ENCODE data around the gene MDH2. TPM values are rescaled to one million over a fixed set of nuclear protein-coding genes. Genes with fewer than 3 reads are reported as not detected.
"Not testable (repeated sequence)": the region's sequence is repeated elsewhere in the genome, so short reads cannot be mapped to it uniquely, and the experiment has no call there.

MDH2 gene
- total and polyA plus RNA-seq, 2 donors (not counting 1 experiment from before 2014, with no cell fraction given): 49.4 to 90.7 TPM

DNA sequence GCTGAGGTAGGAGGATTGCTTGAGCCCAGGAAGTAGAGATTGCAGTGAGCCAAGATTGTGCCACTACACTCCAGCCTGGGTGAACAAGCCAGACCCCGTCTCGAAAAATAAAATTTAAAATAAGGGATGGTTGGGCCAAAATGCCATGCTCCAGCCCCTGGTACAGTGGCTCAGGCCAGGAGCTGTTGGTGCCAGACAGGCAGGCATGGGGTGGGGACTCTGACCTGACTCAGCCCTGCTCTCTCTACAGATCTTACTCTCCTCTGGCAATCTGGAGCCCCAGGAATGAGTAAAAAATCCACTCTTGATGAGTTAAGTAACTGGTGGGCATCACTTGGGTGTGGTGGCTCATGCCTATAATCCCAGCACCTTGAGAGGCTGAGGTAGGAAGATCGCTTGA is 45.1 kb upstream of the MDH2 start:
- no peak overlapping the region for H3K4me2 ChIP-seq (ENCODE audit: extremely low read depth, insufficient read depth, low read length)
- no peaks in the 10 kb centered on the region for H3K27me3 ChIP-seq (ENCODE audit: control insufficient read depth, insufficient read depth, low read length)
- no peak for DNase-seq (ENCODE audit: low read depth in 2 of 2)
- no peak for TF ChIP-seq CTCF (conservative IDR thresholded peaks at IDR 0.05 in 1 of 2, IDR thresholded peaks at IDR 0.05 in 1 of 2; ENCODE audit: low read depth in 1 of 2, low read length in 2 of 2)
- no peak for TF ChIP-seq EZH2 (IDR thresholded peaks at IDR 0.05; ENCODE audit: low read length, missing control alignments)
- no peaks in the 10 kb centered on the region for H3K79me2 ChIP-seq (ENCODE audit: control insufficient read depth, insufficient read depth, low read length)
- no peak overlapping the region for H3K27ac ChIP-seq (ENCODE audit: insufficient read depth, low read length)
- H3K9me3 ChIP-seq (ENCODE audit: control insufficient read depth, insufficient read depth, low read depth, low read length): no peaks in the 10 kb centered on the region
- H3K9ac ChIP-seq (ENCODE audit: insufficient read depth, low read length): no peak overlapping the region
- H2AFZ ChIP-seq (ENCODE audit: low read length): no peak overlapping the region
- H3K36me3 ChIP-seq (ENCODE audit: control insufficient read depth, insufficient read depth, low read length): peaks cover 11% of the 10 kb centered on the region
- H4K20me1 ChIP-seq (ENCODE audit: control insufficient read depth, extremely low read depth, insufficient read depth, low read length): no peaks in the 10 kb centered on the region
- no peaks in the 10 kb centered on the region for H3K4me1 ChIP-seq (ENCODE audit: control insufficient read depth, extremely low read depth, insufficient read depth, low read length)
- no peak overlapping the region for H3K4me3 ChIP-seq (replicated peaks in 1 of 4; ENCODE audit: control extremely low read depth in 1 of 4, insufficient read depth in 1 of 4, low read depth in 3 of 4, low read length in 4 of 4)

GRCh38 chr7:76003351-76003750 is 44.6 kb upstream of the MDH2 start:
- Histone ChIP-seq H2AFZ (ENCODE audit: low read length) (no peak overlapping the region), H3K9me3 (ENCODE audit: control insufficient read depth, insufficient read depth, low read depth, low read length) (no peaks in the 10 kb centered on the region), H3K79me2 (ENCODE audit: control insufficient read depth, insufficient read depth, low read length) (no peaks in the 10 kb centered on the region), H3K36me3 (ENCODE audit: control insufficient read depth, insufficient read depth, low read length) (peaks cover 11% of the 10 kb centered on the region), H3K4me1 (ENCODE audit: control insufficient read depth, extremely low read depth, insufficient read depth, low read length) (peaks cover 2% of the 10 kb centered on the region), H3K27me3 (ENCODE audit: control insufficient read depth, insufficient read depth, low read length) (no peaks in the 10 kb centered on the region), H3K4me3 (replicated peaks in 1 of 4; ENCODE audit: control extremely low read depth in 1 of 4, insufficient read depth in 1 of 4, low read depth in 3 of 4, low read length in 4 of 4) (no peak overlapping the region), H4K20me1 (ENCODE audit: control insufficient read depth, extremely low read depth, insufficient read depth, low read length) (no peaks in the 10 kb centered on the region), H3K4me2 (ENCODE audit: extremely low read depth, insufficient read depth, low read length) (no peak overlapping the region), H3K9ac (ENCODE audit: insufficient read depth, low read length) (no peak overlapping the region), H3K27ac (ENCODE audit: insufficient read depth, low read length) (no peak overlapping the region)
- no peak for DNase-seq (ENCODE audit: low read depth in 2 of 2)
- TF ChIP-seq EZH2 (IDR thresholded peaks at IDR 0.05; ENCODE audit: low read length, missing control alignments) (no peak), CTCF (conservative IDR thresholded peaks at IDR 0.05 in 1 of 2, IDR thresholded peaks at IDR 0.05 in 1 of 2; ENCODE audit: low read depth in 1 of 2, low read length in 2 of 2) (no peak)

- not testable (repeated sequence) for H3K27me3 ChIP-seq (ENCODE audit: control insufficient read depth, insufficient read depth, low read length); H3K79me2 ChIP-seq (ENCODE audit: control insufficient read depth, insufficient read depth, low read length); H4K20me1 ChIP-seq (ENCODE audit: control insufficient read depth, extremely low read depth, insufficient read depth, low read length); H3K9ac ChIP-seq (ENCODE audit: insufficient read depth, low read length); H3K27ac ChIP-seq (ENCODE audit: insufficient read depth, low read length); DNase-seq (ENCODE audit: low read depth in 2 of 2); H3K4me3 ChIP-seq (replicated peaks in 1 of 4; ENCODE audit: control extremely low read depth in 1 of 4, insufficient read depth in 1 of 4, low read depth in 3 of 4, low read length in 4 of 4); H3K4me1 ChIP-seq (ENCODE audit: control insufficient read depth, extremely low read depth, insufficient read depth, low read length); H3K4me2 ChIP-seq (ENCODE audit: extremely low read depth, insufficient read depth, low read length); H3K9me3 ChIP-seq (ENCODE audit: control insufficient read depth, insufficient read depth, low read depth, low read length); H2AFZ ChIP-seq (ENCODE audit: low read length)
- H3K36me3 ChIP-seq (ENCODE audit: control insufficient read depth, insufficient read depth, low read length): peaks cover 11% of the 10 kb centered on the region
These were observed 42.9 kb upstream of the MDH2 start for GRCh38 chr7:76005004-76005403.

Measured in fibroblast of lung (primary cell).